H9 (cell line): ENCODE data around the gene ACRV1. TPM values are rescaled to one million over a fixed set of nuclear protein-coding genes. Genes with fewer than 3 reads are reported as not detected.

Experiments
- DNase-seq: peaks from one replicate; pipeline ENCODE4 v3.0.0-alpha.2; 2017
- H2AFZ ChIP-seq: one replicate; pipeline ENCODE4 v1.6.1; 2013; ENCODE audit warnings: mild to moderate bottlenecking, low read length, control low read depth, moderate library complexity
- H2AK5ac ChIP-seq: 2 replicates; pipeline ENCODE4 v1.6.1; 2013; ENCODE audit warnings: low read length, control low read depth, mixed read lengths; ENCODE audit not compliant: insufficient read length
- H2BK120ac ChIP-seq: one replicate; pipeline ENCODE4 v1.6.1; 2013; ENCODE audit warnings: low read depth, mild to moderate bottlenecking, low read length, control low read depth, inconsistent platforms; ENCODE audit not compliant: poor library complexity, severe bottlenecking
- H2BK12ac ChIP-seq: 2 replicates; pipeline ENCODE4 v1.6.1; 2013; ENCODE audit warnings: low read length, control low read depth, mixed read lengths, low read depth; ENCODE audit not compliant: insufficient read length
- H2BK15ac ChIP-seq: 2 replicates; pipeline ENCODE4 v1.6.1; 2013; ENCODE audit warnings: low read depth, low read length, control low read depth
- H2BK20ac ChIP-seq: one replicate; pipeline ENCODE4 v1.6.1; 2013; ENCODE audit warnings: low read depth, mild to moderate bottlenecking, low read length, control low read depth, inconsistent platforms; ENCODE audit not compliant: poor library complexity, severe bottlenecking
- H2BK5ac ChIP-seq: 2 replicates; pipeline ENCODE4 v1.6.1; 2013; ENCODE audit warnings: low read length, control low read depth, mixed read lengths; ENCODE audit not compliant: insufficient read length
- H3K14ac ChIP-seq: 2 replicates; pipeline ENCODE4 v1.6.1; 2013; ENCODE audit warnings: low read length, control low read depth; ENCODE audit not compliant: insufficient read depth
- H3K18ac ChIP-seq: 2 replicates; pipeline ENCODE4 v1.6.1; 2013; ENCODE audit warnings: low read depth, mild to moderate bottlenecking, mixed read lengths, low read length, control low read depth; ENCODE audit not compliant: insufficient read length
- H3K23ac ChIP-seq: 2 replicates; pipeline ENCODE4 v1.6.1; 2013; ENCODE audit warnings: low read length, control low read depth, mixed read lengths, low read depth; ENCODE audit not compliant: insufficient read length
- H3K23me2 ChIP-seq: 2 replicates; pipeline ENCODE4 v1.6.1; 2013; ENCODE audit warnings: low read depth, mild to moderate bottlenecking, mixed read lengths, low read length, control low read depth; ENCODE audit not compliant: insufficient read length, poor library complexity, severe bottlenecking
- H3K27ac ChIP-seq: 2 replicates; pipeline ENCODE4 v1.5.1; 2013; ENCODE audit warnings: low read length, control low read depth, mixed read lengths, low read depth; ENCODE audit not compliant: insufficient read length
- H3K27me3 ChIP-seq: 2 replicates; pipeline ENCODE4 v1.6.1; 2013; ENCODE audit warnings: low read length, control low read depth, inconsistent platforms; ENCODE audit not compliant: insufficient read depth
- H3K4ac ChIP-seq: 2 replicates; pipeline ENCODE4 v1.6.1; 2013; ENCODE audit warnings: low read depth, mild to moderate bottlenecking, control low read depth, inconsistent platforms, low read length, moderate library complexity
- H3K4me1 ChIP-seq: 2 replicates; pipeline ENCODE4 v1.6.1; 2013; ENCODE audit warnings: low read length, control low read depth, inconsistent platforms; ENCODE audit not compliant: insufficient read depth
- H3K4me2 ChIP-seq: 2 replicates; pipeline ENCODE4 v1.6.1; 2013; ENCODE audit warnings: low read length, control low read depth, mixed read lengths; ENCODE audit not compliant: insufficient read length, insufficient read depth
- H3K56ac ChIP-seq: 2 replicates; pipeline ENCODE4 v1.6.1; 2013; ENCODE audit warnings: low read depth, mild to moderate bottlenecking, mixed read lengths, low read length, control low read depth; ENCODE audit not compliant: insufficient read length
- H3K79me1 ChIP-seq: 2 replicates; pipeline ENCODE4 v1.6.1; 2013; ENCODE audit warnings: low read depth, mild to moderate bottlenecking, moderate library complexity, low read length, control low read depth, inconsistent platforms; ENCODE audit not compliant: insufficient read depth, poor library complexity, severe bottlenecking
- H3K79me2 ChIP-seq: 2 replicates; pipeline ENCODE4 v1.6.1; 2013; ENCODE audit warnings: low read length, control low read depth, inconsistent platforms; ENCODE audit not compliant: insufficient read depth
- H3K9ac ChIP-seq: 2 replicates; pipeline ENCODE4 v1.6.1; 2013; ENCODE audit warnings: low read length, control low read depth, mixed read lengths; ENCODE audit not compliant: insufficient read length; ENCODE audit errors: extremely low read depth
- H3K9me3 ChIP-seq: one replicate; pipeline ENCODE4 v1.6.1; 2013; ENCODE audit warnings: low read depth, low read length, inconsistent platforms; ENCODE audit not compliant: control insufficient read depth
- H3T11ph ChIP-seq: one replicate; pipeline ENCODE4 v1.6.1; 2013; ENCODE audit warnings: mild to moderate bottlenecking, low read length, control low read depth, inconsistent platforms
- H4K20me1 ChIP-seq: one replicate; pipeline ENCODE4 v1.6.1; 2013; ENCODE audit not compliant: control insufficient read depth, insufficient read length, insufficient read depth
- H4K5ac ChIP-seq: 2 replicates; pipeline ENCODE4 v1.6.1; 2013; ENCODE audit warnings: low read depth, mild to moderate bottlenecking, mixed read lengths, low read length, control low read depth; ENCODE audit not compliant: insufficient read length
- H4K8ac ChIP-seq: replicated peaks from 2 replicates; pipeline ENCODE4 v1.6.1; 2013; ENCODE audit warnings: low read length, control low read depth, mixed read lengths, low read depth; ENCODE audit not compliant: insufficient read length
- H4K91ac ChIP-seq: 2 replicates; pipeline ENCODE4 v1.6.1; 2013; ENCODE audit warnings: low read depth, mild to moderate bottlenecking, moderate library complexity, mixed read lengths, low read length, control low read depth; ENCODE audit not compliant: insufficient read length
- H3K27ac Mint-ChIP-seq, 3 experiments: 2 replicates in 2 of 3; 3 replicates in 1 of 3; pipeline ENCODE4 v1.8.0; 2020 to 2021; ENCODE audit warnings: mixed read lengths in 3 of 3, mild to moderate bottlenecking in 1 of 3, moderate library complexity in 1 of 3
- H3K27me3 Mint-ChIP-seq: 2 replicates; pipeline ENCODE4 v1.8.0; 2021; ENCODE audit warnings: low read depth, mild to moderate bottlenecking, moderate library complexity, mixed read lengths
- H3K36me3 Mint-ChIP-seq, 3 experiments: 2 replicates in 2 of 3; 3 replicates in 1 of 3; pipeline ENCODE4 v1.8.0; 2020 to 2021; ENCODE audit warnings: low read depth in 3 of 3, mixed read lengths in 3 of 3; ENCODE audit not compliant: insufficient read depth in 1 of 3
- H3K4me1 Mint-ChIP-seq, 2 experiments: 2 replicates each; pipeline ENCODE4 v1.8.0; 2020; ENCODE audit warnings: mixed read lengths in 2 of 2
- H3K4me3 Mint-ChIP-seq, 2 experiments: 2 replicates in 1 of 2; 3 replicates in 1 of 2; pipeline ENCODE4 v1.8.0; 2020 to 2021; ENCODE audit warnings: mild to moderate bottlenecking in 2 of 2, mixed read lengths in 2 of 2, moderate library complexity in 1 of 2
- H3K9me3 Mint-ChIP-seq, 2 experiments: 2 replicates in 1 of 2; 3 replicates in 1 of 2; pipeline ENCODE4 v1.8.0; 2020; ENCODE audit warnings: mild to moderate bottlenecking in 2 of 2, mixed read lengths in 2 of 2, moderate library complexity in 1 of 2
- WGBS: extraction: QIAGEN DNeasy Blood & Tissue Kit; methylation state at CpG from one replicate; pipeline ENCODE4 v1.1.7; 2013; ENCODE audit warnings: missing lambda C conversion rate, low lambda C conversion rate, mixed read lengths; ENCODE audit not compliant: insufficient read length; ENCODE audit errors: extremely low coverage; 5-methylcytosine and 5-hydroxymethylcytosine counted together
- total RNA-seq: library from RNA; stranded (reverse); gene quantifications from 2 replicates; pipeline ENCODE4 v1.2.1, GENCODE V29; 2021
- TF ChIP-seq, protein P1 (sequence below): fragments of 200-600 bp; sonication (generic); conservative IDR thresholded peaks from 3 replicates; pipeline ENCODE4 v1.8.0; 2021; ENCODE audit warnings: antibody characterized with exemption, mild to moderate bottlenecking

ACRV1 gene
- total RNA-seq, 1 experiment from 2014 or later: not detected

DNA sequence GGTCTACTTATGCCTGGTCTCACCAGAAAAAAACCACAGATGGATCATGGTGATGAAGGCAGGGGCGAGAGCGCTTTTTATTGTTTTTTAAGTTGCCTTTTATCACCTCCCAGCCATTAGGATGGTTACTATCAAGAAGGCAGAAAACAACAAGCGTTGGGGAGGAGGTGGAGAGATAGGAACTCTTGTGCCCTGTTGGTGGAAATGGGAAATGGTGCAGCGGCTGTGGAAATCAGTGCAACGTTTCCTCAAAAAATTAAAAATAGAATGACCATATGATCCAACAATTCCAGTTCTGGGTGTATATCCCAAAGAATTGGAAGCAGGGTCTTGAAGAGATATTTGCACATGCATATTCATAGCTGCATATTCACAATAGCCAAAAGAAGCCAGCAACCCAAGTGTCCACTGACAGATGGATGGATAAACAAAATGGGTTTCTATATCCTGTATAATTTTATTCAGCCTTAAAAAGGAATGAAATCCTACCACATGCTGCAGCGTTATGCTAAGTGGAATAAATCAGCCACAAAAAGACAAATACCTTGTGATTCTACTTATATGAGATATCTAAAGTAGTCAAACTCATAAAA, 20.5 kb upstream of the ACRV1 start:
- Histone ChIP-seq H3K79me2 (no peaks in the 10 kb centered on the region), H3K4me1 (no peaks in the 10 kb centered on the region), H3K18ac (no peak overlapping the region), H3K56ac (no peak overlapping the region), H2BK120ac (no peak overlapping the region), H4K5ac (no peak overlapping the region), H3K14ac (no peak overlapping the region), H3K4me2 (no peak overlapping the region), H3K27me3 (no peaks in the 10 kb centered on the region), H2BK20ac (no peak overlapping the region), H3K23ac (no peak overlapping the region), H2AFZ (no peak overlapping the region), H3K9me3 (no peaks in the 10 kb centered on the region), H2AK5ac (no peak overlapping the region), H3K79me1 (no peaks in the 10 kb centered on the region), H3T11ph (no peak overlapping the region), H3K4ac (no peak overlapping the region), H2BK15ac (no peak overlapping the region), H2BK5ac (no peak overlapping the region), H4K8ac (no peak overlapping the region), H3K27ac (no peak overlapping the region), H4K91ac (no peak overlapping the region), H3K23me2 (no peaks in the 10 kb centered on the region), H4K20me1 (no peaks in the 10 kb centered on the region), H3K9ac (no peak overlapping the region), H2BK12ac (no peak overlapping the region)
- Mint-ChIP-seq H3K27me3 (peaks cover 3% of the 10 kb centered on the region), H3K4me3 (no peak overlapping the region), H3K36me3 (peaks cover 0 to 2% (median 0%) of the 10 kb centered on the region in 3 experiments; a peak in 4 of 7 replicates), H3K4me1 (peaks cover 16% of the 10 kb centered on the region in 2 experiments), H3K9me3 (peaks cover 0 to under 1% of the 10 kb centered on the region in 2 experiments; a peak in 2 of 5 replicates), H3K27ac (no peak overlapping the region)
- TF ChIP-seq, protein P1, sequence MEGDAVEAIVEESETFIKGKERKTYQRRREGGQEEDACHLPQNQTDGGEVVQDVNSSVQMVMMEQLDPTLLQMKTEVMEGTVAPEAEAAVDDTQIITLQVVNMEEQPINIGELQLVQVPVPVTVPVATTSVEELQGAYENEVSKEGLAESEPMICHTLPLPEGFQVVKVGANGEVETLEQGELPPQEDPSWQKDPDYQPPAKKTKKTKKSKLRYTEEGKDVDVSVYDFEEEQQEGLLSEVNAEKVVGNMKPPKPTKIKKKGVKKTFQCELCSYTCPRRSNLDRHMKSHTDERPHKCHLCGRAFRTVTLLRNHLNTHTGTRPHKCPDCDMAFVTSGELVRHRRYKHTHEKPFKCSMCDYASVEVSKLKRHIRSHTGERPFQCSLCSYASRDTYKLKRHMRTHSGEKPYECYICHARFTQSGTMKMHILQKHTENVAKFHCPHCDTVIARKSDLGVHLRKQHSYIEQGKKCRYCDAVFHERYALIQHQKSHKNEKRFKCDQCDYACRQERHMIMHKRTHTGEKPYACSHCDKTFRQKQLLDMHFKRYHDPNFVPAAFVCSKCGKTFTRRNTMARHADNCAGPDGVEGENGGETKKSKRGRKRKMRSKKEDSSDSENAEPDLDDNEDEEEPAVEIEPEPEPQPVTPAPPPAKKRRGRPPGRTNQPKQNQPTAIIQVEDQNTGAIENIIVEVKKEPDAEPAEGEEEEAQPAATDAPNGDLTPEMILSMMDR: no peak; the same call in 2 of the 3 replicates
- WGBS: no CpG with 5 or more reads among the region's 6 CpGs
- no peak for DNase-seq
